ENCODE measurements around the gene EEF2KMT. TPM values are rescaled to one million over a fixed set of nuclear protein-coding genes. Genes with fewer than 3 reads are reported as not detected.

The EEF2KMT gene
- total RNA-seq (2022; extraction: Qiagen RNA extraction; ENCODE audit: low read depth): 21.9 to 27.8 TPM (median 27.2 TPM) in 5 replicates

GRCh38 chr16:5097470-5098220, at the start of gene EEF2KMT:
TSS of gene EEF2KMT (minus strand) at chr16:5097795. CDS start at chr16:5097739, 56 bp downstream.

DNA sequence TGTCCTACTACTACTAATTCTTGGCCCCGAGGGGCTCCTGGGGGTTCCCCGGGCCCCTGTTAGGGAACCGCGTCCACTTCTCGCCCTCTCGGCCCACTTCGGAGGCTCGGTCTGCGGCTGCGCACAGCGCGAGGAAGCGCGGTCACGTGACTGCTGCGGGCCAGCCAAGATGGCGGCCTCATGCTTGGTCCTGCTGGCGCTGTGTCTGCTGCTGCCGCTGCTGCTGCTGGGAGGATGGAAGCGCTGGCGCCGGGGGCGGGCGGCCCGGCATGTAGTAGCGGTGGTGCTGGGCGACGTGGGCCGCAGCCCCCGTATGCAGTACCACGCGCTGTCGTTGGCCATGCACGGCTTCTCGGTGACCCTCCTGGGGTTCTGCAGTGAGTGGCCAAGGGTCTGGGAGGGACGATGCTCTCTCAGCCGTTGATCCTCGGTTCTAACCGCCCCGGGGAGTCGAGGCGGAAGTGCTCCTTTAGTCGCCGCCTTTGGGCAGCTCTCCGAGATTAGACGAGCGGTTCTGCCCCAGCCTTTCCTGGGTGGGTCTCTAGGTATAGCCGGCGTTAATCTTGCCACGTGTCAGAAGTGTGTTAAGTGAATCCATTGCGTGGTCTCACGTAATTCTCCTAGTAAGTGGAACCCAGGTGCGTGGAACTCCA, 25.8 kb downstream of the EEF2KMT start, which contains the start of gene ALG1:
ALG1 (plus strand) TSS at position 163 of the 653 bp plus-strand sequence; CDS start at position 170, 7 bp downstream.

DNA sequence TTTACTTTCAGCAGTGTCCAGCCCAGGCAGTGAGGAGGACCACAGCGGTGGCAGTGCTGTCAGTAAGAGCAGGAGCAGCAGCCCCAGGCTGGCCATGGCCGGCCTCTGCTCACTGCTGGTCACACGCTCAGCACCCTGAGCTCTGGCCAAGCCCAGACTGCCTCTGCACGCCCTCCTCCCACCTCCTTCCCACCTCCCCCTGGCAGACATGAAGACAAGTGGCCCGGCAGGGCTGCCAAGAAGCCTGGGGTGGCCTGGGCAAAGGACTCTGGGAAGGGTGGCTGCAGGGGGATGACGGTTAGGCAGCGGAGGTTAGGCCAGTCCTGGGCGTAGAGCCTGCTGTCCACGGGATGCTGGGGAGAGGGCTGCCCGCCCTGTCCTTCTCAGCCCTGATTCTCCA, 31.8 kb downstream of the EEF2KMT start, which contains the start of gene C16orf89:
C16orf89 (minus strand) TSS at position 144 of the 400 bp plus-strand sequence; CDS start at position 96, 48 bp downstream.

Other genes starting within 250 kb of the EEF2KMT start
- gene PPL, start 160.6 kb downstream of the EEF2KMT start, total RNA-seq (2022; extraction: Qiagen RNA extraction; ENCODE audit: low read depth): 2.6 to 4.8 TPM (median 4.1 TPM) in 5 replicates
- 0.05 to 0.11 TPM (median 0.11 TPM) in 3 of 5 replicates, not detected in the others for gene SEC14L5, start 139.5 kb downstream of the EEF2KMT start, total RNA-seq (2022; extraction: Qiagen RNA extraction; ENCODE audit: low read depth)
- gene NAGPA, start 63.9 kb downstream of the EEF2KMT start, total RNA-seq (2022; extraction: Qiagen RNA extraction; ENCODE audit: low read depth): 12.4 to 19.2 TPM (median 18.4 TPM) in 5 replicates
- gene C16orf89, start 31.8 kb downstream of the EEF2KMT start, total RNA-seq (2022; extraction: Qiagen RNA extraction; ENCODE audit: low read depth): not detected in 5 replicates
- gene ALG1, start 26.0 kb downstream of the EEF2KMT start, total RNA-seq (2022; extraction: Qiagen RNA extraction; ENCODE audit: low read depth): 28.2 to 37.7 TPM (median 37.2 TPM) in 5 replicates